HEK293 (cell line): ENCODE results near the gene HHAT.

Experiments
- CTCF ChIA-PET: fragments of 350-600 bp; formaldehyde crosslinking; extraction: SDS; loops from one replicate; lab custom pipeline; 2021; ENCODE audit warnings: antibody characterized with exemption; lab: Yijun Ruan, JAX
- POLR2A ChIA-PET: fragments of 300-600 bp; formaldehyde crosslinking; extraction: SDS; loops from one replicate; lab custom pipeline; 2020; ENCODE audit warnings: antibody characterized with exemption, inconsistent platforms; lab: Yijun Ruan, JAX
- H3K27ac ChIP-seq: fragments of 200-500 bp; sonication (Bioruptor generic); 2 replicates; pipeline ENCODE4 v1.5.1; 2014; ENCODE audit warnings: low read depth, low read length, control low read depth, inconsistent platforms; ENCODE audit errors: extremely low read depth
- H3K36me3 ChIP-seq, 2 experiments: fragments of 200-500 bp in 1 of 2; sonication (Bioruptor generic) in 1 of 2; 1 replicate in 1 of 2; 2 replicates in 1 of 2; pipeline ENCODE4 v1.5.1; 2014 to 2017; ENCODE audit warnings: inconsistent platforms in 2 of 2, low read length in 2 of 2; ENCODE audit not compliant: control insufficient read depth in 2 of 2, insufficient read depth in 1 of 2
- H3K4me1 ChIP-seq: fragments of 200-500 bp; sonication (Bioruptor generic); 2 replicates; pipeline ENCODE4 v1.5.1; 2014; ENCODE audit warnings: mild to moderate bottlenecking, low read length, inconsistent platforms; ENCODE audit not compliant: control insufficient read depth, insufficient read depth
- H3K4me3 ChIP-seq: 2 replicates; pipeline ENCODE4 v1.5.1; 2011; ENCODE audit warnings: low read depth, mild to moderate bottlenecking, control low read depth, low read length, moderate library complexity
- H3K9me3 ChIP-seq: fragments of 200-500 bp; sonication (Bioruptor generic); 2 replicates; pipeline ENCODE4 v1.5.1; 2014; ENCODE audit warnings: low read depth, low read length, inconsistent platforms; ENCODE audit not compliant: control insufficient read depth, insufficient read depth
- FEZF1 ChIP-seq: fragments of 450-650 bp; formaldehyde crosslinking; IDR thresholded peaks from 2 replicates; pipeline ENCODE4 v1.5.1; 2016; ENCODE audit warnings: missing biosample characterization, missing genetic modification characterization
- GLIS1 ChIP-seq: fragments of 450-650 bp; formaldehyde crosslinking; IDR thresholded peaks from 2 replicates; pipeline ENCODE4 v1.5.1; 2016; ENCODE audit warnings: missing biosample characterization, missing genetic modification characterization
- KLF7 ChIP-seq: fragments of 450-650 bp; formaldehyde crosslinking; IDR thresholded peaks from 2 replicates; pipeline ENCODE4 v1.5.1; 2016; ENCODE audit warnings: missing biosample characterization, missing genetic modification characterization, borderline replicate concordance
- MEIS1 ChIP-seq: sonication (generic); formaldehyde crosslinking; IDR thresholded peaks from 2 replicates; pipeline ENCODE4 v1.8.1; 2022; ENCODE audit warnings: missing genetic modification reagents, mild to moderate bottlenecking, borderline replicate concordance
- SCRT2 ChIP-seq: fragments of 450-650 bp; formaldehyde crosslinking; IDR thresholded peaks from 2 replicates; pipeline ENCODE4 v1.5.1; 2016; ENCODE audit warnings: missing biosample characterization, missing genetic modification characterization
- ZBTB1 ChIP-seq: fragments of 450-650 bp; formaldehyde crosslinking; IDR thresholded peaks from 2 replicates; pipeline ENCODE4 v1.5.1; 2016; ENCODE audit warnings: missing biosample characterization, missing genetic modification characterization
- ZBTB17 ChIP-seq: fragments of 450-650 bp; formaldehyde crosslinking; IDR thresholded peaks from 2 replicates; pipeline ENCODE4 v1.5.1; 2016; ENCODE audit warnings: missing biosample characterization, missing genetic modification characterization
- ZBTB7A ChIP-seq: fragments of 450-650 bp; formaldehyde crosslinking; IDR thresholded peaks from 2 replicates; pipeline ENCODE4 v1.5.1; 2016; ENCODE audit warnings: low read depth, missing biosample characterization, missing genetic modification characterization
- ZNF157 ChIP-seq: fragments of 450-650 bp; formaldehyde crosslinking; IDR thresholded peaks from 2 replicates; pipeline ENCODE4 v1.5.1; 2016; ENCODE audit warnings: missing biosample characterization, missing genetic modification characterization
- ZNF2 ChIP-seq: fragments of 450-650 bp; formaldehyde crosslinking; IDR thresholded peaks from 2 replicates; pipeline ENCODE4 v1.5.1; 2016; ENCODE audit warnings: missing biosample characterization, missing genetic modification characterization
- ZNF214 ChIP-seq: fragments of 450-650 bp; formaldehyde crosslinking; IDR thresholded peaks from 2 replicates; pipeline ENCODE4 v1.5.1; 2017; ENCODE audit warnings: missing biosample characterization, mild to moderate bottlenecking, missing genetic modification characterization, borderline replicate concordance
- ZNF274 ChIP-seq, 2 experiments: fragments of 200-500 bp in 1 of 2; fragments of 450-650 bp in 1 of 2; sonication (Bioruptor generic) in 1 of 2; formaldehyde crosslinking in 1 of 2; IDR thresholded peaks; 2 replicates each; pipeline versions ENCODE4 v1.5.1 to v1.6.1; 2014 to 2016; ENCODE audit warnings: borderline replicate concordance in 1 of 2, inconsistent platforms in 1 of 2, low read length in 1 of 2, missing biosample characterization in 1 of 2, missing genetic modification characterization in 1 of 2
- ZNF335 ChIP-seq: fragments of 450-650 bp; formaldehyde crosslinking; conservative IDR thresholded peaks from 2 replicates; pipeline ENCODE4 v1.5.1; 2016; ENCODE audit warnings: missing biosample characterization, missing genetic modification characterization
- ZNF394 ChIP-seq: fragments of 450-650 bp; formaldehyde crosslinking; IDR thresholded peaks from 2 replicates; pipeline ENCODE4 v1.5.1; 2016; ENCODE audit warnings: missing biosample characterization, missing genetic modification characterization, mild to moderate bottlenecking, moderate library complexity, borderline replicate concordance
- ZNF426 ChIP-seq: fragments of 450-650 bp; formaldehyde crosslinking; IDR thresholded peaks from 2 replicates; pipeline ENCODE4 v1.5.1; 2017; ENCODE audit warnings: missing biosample characterization, missing genetic modification characterization, mild to moderate bottlenecking, inconsistent platforms, moderate library complexity
- ZNF501 ChIP-seq: fragments of 450-650 bp; formaldehyde crosslinking; IDR thresholded peaks from 2 replicates; pipeline ENCODE4 v1.5.1; 2016; ENCODE audit warnings: missing biosample characterization, missing genetic modification characterization
- ZNF555 ChIP-seq: fragments of 450-650 bp; formaldehyde crosslinking; conservative IDR thresholded peaks from 2 replicates; pipeline ENCODE4 v1.5.1; 2017; ENCODE audit warnings: missing biosample characterization, mild to moderate bottlenecking, missing genetic modification characterization, inconsistent platforms
- ZNF580 ChIP-seq: fragments of 450-650 bp; formaldehyde crosslinking; IDR thresholded peaks from 2 replicates; pipeline ENCODE4 v1.5.1; 2016; ENCODE audit warnings: missing biosample characterization, missing genetic modification characterization
- ZSCAN30 ChIP-seq: fragments of 450-650 bp; IDR thresholded peaks from 2 replicates; pipeline ENCODE4 v1.5.1; 2018; ENCODE audit warnings: missing biosample characterization, mild to moderate bottlenecking, missing genetic modification characterization, moderate library complexity
- TF ChIP-seq, protein P1 (sequence below): fragments of 450-650 bp; formaldehyde crosslinking; IDR thresholded peaks from 2 replicates; pipeline ENCODE4 v1.5.1; 2017; ENCODE audit warnings: missing biosample characterization, missing genetic modification characterization
- TF ChIP-seq, protein P2 (sequence below): fragments of 450-650 bp; IDR thresholded peaks from 2 replicates; pipeline ENCODE4 v1.5.1; 2018; ENCODE audit warnings: missing biosample characterization, mild to moderate bottlenecking, missing genetic modification characterization

Gene HHAT

GRCh38 chr1:210531475-210532222 lies 202.9 kb downstream of the HHAT start:
- ChIA-PET POLR2A (no interaction called here), CTCF (interaction anchor here (0.7 kb wide), 2 partner anchors 449 to 939 kb away, joined by 3 read pairs; no protein-coding TSS in a partner anchor)
- H3K9me3 ChIP-seq: no peaks in the 10 kb centered on the region
- no peak overlapping the region for H3K27ac ChIP-seq
- no peak overlapping the region for H3K4me3 ChIP-seq
- no peaks in the 10 kb centered on the region for H3K36me3 ChIP-seq
- TF ChIP-seq SCRT2: peak; percentile 20; the same call in 1 of the 2 replicates
- TF ChIP-seq ZNF157: no peak
- peaks cover 3% of the 10 kb centered on the region for H3K4me1 ChIP-seq

GRCh38 chr1:210532223-210532598 lies 203.5 kb downstream of the HHAT start:
- no peak overlapping the region for H3K27ac ChIP-seq
- H3K4me3 ChIP-seq: no peak overlapping the region
- H3K4me1 ChIP-seq: peaks cover 7% of the 10 kb centered on the region
- H3K36me3 ChIP-seq: no peaks in the 10 kb centered on the region
- CTCF ChIA-PET: interaction anchor here (0.7 kb wide), 2 partner anchors 449 to 938 kb away, joined by 3 read pairs; no protein-coding TSS in a partner anchor
- no peaks in the 10 kb centered on the region for H3K9me3 ChIP-seq
- TF ChIP-seq ZBTB1 (no peak), ZNF2 (tag by site-specific recombination) (no peak)
- POLR2A ChIA-PET: no interaction called here

- Histone ChIP-seq H3K4me1 (peaks cover 7% of the 10 kb centered on the region), H3K27ac (no peak overlapping the region), H3K9me3 (no peaks in the 10 kb centered on the region)
- CTCF ChIA-PET: interaction anchor here (1.4 kb wide), 1 partner anchor 599 kb away, joined by 4 read pairs; the partner anchor contains the start of gene KCNH1
- TF ChIP-seq, protein P1, sequence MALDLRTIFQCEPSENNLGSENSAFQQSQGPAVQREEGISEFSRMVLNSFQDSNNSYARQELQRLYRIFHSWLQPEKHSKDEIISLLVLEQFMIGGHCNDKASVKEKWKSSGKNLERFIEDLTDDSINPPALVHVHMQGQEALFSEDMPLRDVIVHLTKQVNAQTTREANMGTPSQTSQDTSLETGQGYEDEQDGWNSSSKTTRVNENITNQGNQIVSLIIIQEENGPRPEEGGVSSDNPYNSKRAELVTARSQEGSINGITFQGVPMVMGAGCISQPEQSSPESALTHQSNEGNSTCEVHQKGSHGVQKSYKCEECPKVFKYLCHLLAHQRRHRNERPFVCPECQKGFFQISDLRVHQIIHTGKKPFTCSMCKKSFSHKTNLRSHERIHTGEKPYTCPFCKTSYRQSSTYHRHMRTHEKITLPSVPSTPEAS (tag by site-specific recombination): no peak
- TF ChIP-seq ZNF214 (tag by site-specific recombination): no peak
- TF ChIP-seq, all 188 proteins: peak for 0
- POLR2A ChIA-PET: interaction anchor here (0.8 to 0.9 kb wide), 2 partner anchors 8 to 16 kb away, joined by 3 read pairs; no protein-coding TSS in a partner anchor
- Histone ChIP-seq H3K36me3 (no peaks in the 10 kb centered on the region), H3K4me3 (no peak overlapping the region)
Observed at GRCh38 chr1:210535761-210536160, 207.1 kb downstream of the HHAT start.

- ChIA-PET POLR2A (interaction anchor here (0.9 kb wide), 1 partner anchor 17 kb away, joined by 3 read pairs; no protein-coding TSS in a partner anchor), CTCF (interaction anchor here (0.7 to 1.4 kb wide), 2 partner anchors 598 to 680 kb away, joined by 3 to 4 read pairs; partner anchors contain the start of gene KCNH1)
- Histone ChIP-seq H3K9me3 (no peaks in the 10 kb centered on the region), H3K27ac (no peak overlapping the region), H3K4me3 (no peak overlapping the region), H3K4me1 (peaks cover 7% of the 10 kb centered on the region), H3K36me3 (no peaks in the 10 kb centered on the region)
- TF ChIP-seq ZNF426 (tag by site-specific recombination): no peak
- no peak for TF ChIP-seq KLF7 (tag by site-specific recombination)
- no peak for TF ChIP-seq MEIS1 (CRISPR knock-in tag)
- TF ChIP-seq GLIS1: peak; percentile 57
- TF ChIP-seq ZSCAN30 (tag by site-specific recombination): no peak
- peak; percentile 84 for TF ChIP-seq FEZF1 (tag by site-specific recombination)
- no peak for TF ChIP-seq ZBTB7A
- no peak for TF ChIP-seq ZNF274 (IDR thresholded peaks at IDR 0.05; ENCODE audit: low read length)
- TF ChIP-seq ZNF274 (tag by site-specific recombination; IDR thresholded peaks at IDR 0.05; ENCODE audit: borderline replicate concordance): no peak
- TF ChIP-seq, protein P2, sequence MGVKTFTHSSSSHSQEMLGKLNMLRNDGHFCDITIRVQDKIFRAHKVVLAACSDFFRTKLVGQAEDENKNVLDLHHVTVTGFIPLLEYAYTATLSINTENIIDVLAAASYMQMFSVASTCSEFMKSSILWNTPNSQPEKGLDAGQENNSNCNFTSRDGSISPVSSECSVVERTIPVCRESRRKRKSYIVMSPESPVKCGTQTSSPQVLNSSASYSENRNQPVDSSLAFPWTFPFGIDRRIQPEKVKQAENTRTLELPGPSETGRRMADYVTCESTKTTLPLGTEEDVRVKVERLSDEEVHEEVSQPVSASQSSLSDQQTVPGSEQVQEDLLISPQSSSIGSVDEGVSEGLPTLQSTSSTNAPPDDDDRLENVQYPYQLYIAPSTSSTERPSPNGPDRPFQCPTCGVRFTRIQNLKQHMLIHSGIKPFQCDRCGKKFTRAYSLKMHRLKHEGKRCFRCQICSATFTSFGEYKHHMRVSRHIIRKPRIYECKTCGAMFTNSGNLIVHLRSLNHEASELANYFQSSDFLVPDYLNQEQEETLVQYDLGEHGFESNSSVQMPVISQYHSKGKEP (tag by site-specific recombination): no peak
- peak; percentile 53 for TF ChIP-seq ZNF335
- TF ChIP-seq, protein P1 (tag by site-specific recombination): no peak
- no peak for TF ChIP-seq ZNF555 (tag by site-specific recombination)
- TF ChIP-seq ZNF501 (tag by site-specific recombination): no peak
- TF ChIP-seq ZNF394 (tag by site-specific recombination): no peak
- TF ChIP-seq ZNF580 (tag by site-specific recombination): no peak
- no peak for TF ChIP-seq ZBTB17 (tag by site-specific recombination)
Observed at GRCh38 chr1:210536254-210536961, 207.7 kb downstream of the HHAT start.
